ENCODE data around the gene TXNDC11.

Gene TXNDC11

GRCh38 chr16:11655655-11656054 is 87.0 kb downstream of the TXNDC11 start:
- no peaks in the 10 kb centered on the region for H3K27me3 ChIP-seq (ENCODE audit: insufficient read depth, poor library complexity, severe bottlenecking)
- no peak for DNase-seq (ENCODE audit: low read depth in 1 of 2, low spot score in 1 of 2)

GRCh38 chr16:11651796-11652195 is 90.9 kb downstream of the TXNDC11 start:
- Histone ChIP-seq H3K27ac (replicated peaks) (no peak overlapping the region), H3K4me3 (replicated peaks; ENCODE audit: insufficient read depth, low read length) (no peak overlapping the region), H3K27me3 (ENCODE audit: insufficient read depth, poor library complexity, severe bottlenecking) (no peaks in the 10 kb centered on the region)
- DNase-seq (ENCODE audit: low read depth in 1 of 2, low spot score in 1 of 2) = no peak
- TF ChIP-seq POLR2AphosphoS5 (IDR thresholded peaks at IDR 0.05; ENCODE audit: low read depth) = no peak
- TF ChIP-seq SPI1 (IDR thresholded peaks at IDR 0.05; ENCODE audit: borderline replicate concordance, low read depth) = peak; percentile 60; the same call in 1 of the 2 replicates
- no peak for TF ChIP-seq GABPA (IDR thresholded peaks at IDR 0.05; ENCODE audit: low read depth)
- TF ChIP-seq REST (IDR thresholded peaks at IDR 0.05; ENCODE audit: insufficient replicate concordance, low read depth) = no peak
- TF ChIP-seq CTCF (IDR thresholded peaks at IDR 0.05; ENCODE audit: insufficient read depth, low read length) = no peak

More at GRCh38 chr16:11655655-11656054, 87.0 kb downstream of the TXNDC11 start:
- H3K27ac ChIP-seq (replicated peaks) = no peak overlapping the region
- TF ChIP-seq GABPA (IDR thresholded peaks at IDR 0.05; ENCODE audit: low read depth) = no peak
- TF ChIP-seq REST (IDR thresholded peaks at IDR 0.05; ENCODE audit: insufficient replicate concordance, low read depth) = no peak
- TF ChIP-seq SPI1 (IDR thresholded peaks at IDR 0.05; ENCODE audit: borderline replicate concordance, low read depth) = no peak
- no peak for TF ChIP-seq POLR2AphosphoS5 (IDR thresholded peaks at IDR 0.05; ENCODE audit: low read depth)
- TF ChIP-seq CTCF (IDR thresholded peaks at IDR 0.05; ENCODE audit: insufficient read depth, low read length) = no peak
- no peak overlapping the region for H3K4me3 ChIP-seq (replicated peaks; ENCODE audit: insufficient read depth, low read length)

GRCh38 chr16:11650641-11651591 is 91.7 kb downstream of the TXNDC11 start:
- H3K27me3 ChIP-seq (ENCODE audit: insufficient read depth, poor library complexity, severe bottlenecking) = no peaks in the 10 kb centered on the region
- DNase-seq (ENCODE audit: low read depth in 1 of 2, low spot score in 1 of 2) = no peak
- no peak overlapping the region for H3K27ac ChIP-seq (replicated peaks)
- H3K4me3 ChIP-seq (replicated peaks; ENCODE audit: insufficient read depth, low read length) = no peak overlapping the region
- TF ChIP-seq SPI1 (IDR thresholded peaks at IDR 0.05; ENCODE audit: borderline replicate concordance, low read depth) (no peak), CTCF (IDR thresholded peaks at IDR 0.05; ENCODE audit: insufficient read depth, low read length) (no peak), POLR2AphosphoS5 (IDR thresholded peaks at IDR 0.05; ENCODE audit: low read depth) (no peak), GABPA (IDR thresholded peaks at IDR 0.05; ENCODE audit: low read depth) (no peak), REST (IDR thresholded peaks at IDR 0.05; ENCODE audit: insufficient replicate concordance, low read depth) (no peak)

All from HL-60 (cell line).